ENCODE measurements around the gene DNAL1.

DNA sequence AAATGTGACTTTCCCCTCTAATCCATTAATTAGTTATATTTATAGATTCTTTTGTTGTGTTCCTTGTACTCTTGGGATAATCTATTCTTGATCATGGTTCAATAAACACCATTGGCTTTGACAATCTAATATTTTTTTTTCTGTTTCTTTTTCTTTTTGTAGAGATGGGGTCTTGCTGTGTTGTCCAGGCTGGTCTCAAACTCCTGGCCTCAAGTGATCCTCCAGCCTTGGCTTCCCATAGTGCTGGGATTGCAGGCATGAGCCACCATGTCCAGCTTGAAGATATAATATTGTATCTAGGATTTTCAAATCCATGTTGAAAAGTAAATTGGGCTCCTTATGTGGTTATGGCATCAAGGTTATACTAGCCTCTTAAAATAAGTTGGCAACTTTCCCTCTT lies 6.2 kb downstream of the DNAL1 start:
- TF ChIP-seq, protein P1, sequence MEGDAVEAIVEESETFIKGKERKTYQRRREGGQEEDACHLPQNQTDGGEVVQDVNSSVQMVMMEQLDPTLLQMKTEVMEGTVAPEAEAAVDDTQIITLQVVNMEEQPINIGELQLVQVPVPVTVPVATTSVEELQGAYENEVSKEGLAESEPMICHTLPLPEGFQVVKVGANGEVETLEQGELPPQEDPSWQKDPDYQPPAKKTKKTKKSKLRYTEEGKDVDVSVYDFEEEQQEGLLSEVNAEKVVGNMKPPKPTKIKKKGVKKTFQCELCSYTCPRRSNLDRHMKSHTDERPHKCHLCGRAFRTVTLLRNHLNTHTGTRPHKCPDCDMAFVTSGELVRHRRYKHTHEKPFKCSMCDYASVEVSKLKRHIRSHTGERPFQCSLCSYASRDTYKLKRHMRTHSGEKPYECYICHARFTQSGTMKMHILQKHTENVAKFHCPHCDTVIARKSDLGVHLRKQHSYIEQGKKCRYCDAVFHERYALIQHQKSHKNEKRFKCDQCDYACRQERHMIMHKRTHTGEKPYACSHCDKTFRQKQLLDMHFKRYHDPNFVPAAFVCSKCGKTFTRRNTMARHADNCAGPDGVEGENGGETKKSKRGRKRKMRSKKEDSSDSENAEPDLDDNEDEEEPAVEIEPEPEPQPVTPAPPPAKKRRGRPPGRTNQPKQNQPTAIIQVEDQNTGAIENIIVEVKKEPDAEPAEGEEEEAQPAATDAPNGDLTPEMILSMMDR (IDR thresholded peaks at IDR 0.05; ENCODE audit: borderline replicate concordance, extremely low read depth, low read length, poor library complexity, severe bottlenecking): no peak
- TF ChIP-seq EZH2 (IDR thresholded peaks at IDR 0.05; ENCODE audit: borderline replicate concordance, low read depth, low read length, severe bottlenecking): no peak
